HepG2 (cell line): ENCODE data around the gene ALPK3. TPM values are rescaled to one million over a fixed set of nuclear protein-coding genes. Genes with fewer than 3 reads are reported as not detected.

ENCODE experiments used
- ARNT ChIP-seq: fragments of 450-650 bp; IDR thresholded peaks from 2 replicates; pipeline ENCODE4 v1.6.1; 2017
- ARNTL ChIP-seq: sonication (generic); formaldehyde crosslinking; IDR thresholded peaks from 2 replicates; pipeline ENCODE4 v1.4.0; 2020; ENCODE audit warnings: mild to moderate bottlenecking, missing genetic modification reagents
- HNRNPL ChIP-seq: fragments of 200-400 bp; formaldehyde crosslinking; IDR thresholded peaks from 2 replicates; pipeline ENCODE4 v1.6.1; 2017; ENCODE audit warnings: mild to moderate bottlenecking, low read depth, low read length
- KDM3A ChIP-seq: IDR thresholded peaks from 2 replicates; pipeline ENCODE4 v1.6.1; 2018; ENCODE audit warnings: low read depth, missing compliant biosample characterization
- MAF1 ChIP-seq: sonication (generic); formaldehyde crosslinking; IDR thresholded peaks from 2 replicates; pipeline ENCODE4 v1.5.0; 2020; ENCODE audit warnings: missing genetic modification reagents, borderline replicate concordance
- MEIS1 ChIP-seq: sonication (generic); formaldehyde crosslinking; IDR thresholded peaks from 2 replicates; pipeline ENCODE4 v1.9.0; 2021; ENCODE audit warnings: mild to moderate bottlenecking, missing genetic modification reagents, moderate library complexity, borderline replicate concordance
- NKX3-1 ChIP-seq: sonication (generic); formaldehyde crosslinking; IDR thresholded peaks from 2 replicates; pipeline ENCODE4 v1.5.0; 2020; ENCODE audit warnings: missing genetic modification reagents
- PHF21A ChIP-seq: sonication (generic); formaldehyde crosslinking; IDR thresholded peaks from 2 replicates; pipeline ENCODE4 v1.5.0; 2020; ENCODE audit warnings: mild to moderate bottlenecking, missing genetic modification reagents
- POGZ ChIP-seq: sonication (generic); formaldehyde crosslinking; IDR thresholded peaks from 2 replicates; pipeline ENCODE4 v1.4.0; 2020; ENCODE audit warnings: mild to moderate bottlenecking, missing genetic modification reagents
- REPIN1 ChIP-seq: sonication (generic); formaldehyde crosslinking; IDR thresholded peaks from 2 replicates; pipeline ENCODE4 v1.8.0; 2022; ENCODE audit warnings: missing genetic modification reagents, low read depth, mild to moderate bottlenecking, borderline replicate concordance
- SKI ChIP-seq: fragments of 450-650 bp; IDR thresholded peaks from one replicate; pipeline ENCODE4 v1.6.1; 2018; ENCODE audit warnings: mild to moderate bottlenecking; ENCODE audit not compliant: partially characterized antibody
- ZKSCAN8 ChIP-seq: IDR thresholded peaks from 2 replicates; pipeline ENCODE4 v1.6.1; 2016; ENCODE audit warnings: borderline replicate concordance, missing genetic modification reagents, missing compliant biosample characterization
- ZMYM4 ChIP-seq: sonication (generic); formaldehyde crosslinking; IDR thresholded peaks from 2 replicates; pipeline ENCODE4 v1.8.1; 2023; ENCODE audit warnings: mild to moderate bottlenecking, missing genetic modification reagents
- ZNF280D ChIP-seq: sonication (generic); formaldehyde crosslinking; IDR thresholded peaks from 2 replicates; pipeline ENCODE4 v1.5.1; 2020; ENCODE audit warnings: mild to moderate bottlenecking, missing genetic modification reagents
- ZNF83 ChIP-seq: sonication (generic); formaldehyde crosslinking; IDR thresholded peaks from 2 replicates; pipeline ENCODE4 v1.4.0; 2020; ENCODE audit warnings: missing genetic modification reagents, mild to moderate bottlenecking, borderline replicate concordance
- polyA plus RNA-seq, 8 experiments: library from polyadenylated mRNA; depleted of rRNA in 3 of 8; stranded (reverse) in 7 of 8; unstranded in 1 of 8; fragments of >200 nt; fragmentation: Illumina TruSeq in 4 of 8; extraction: Trizol in 4 of 8; gene quantifications; 2 replicates each; pipeline versions ENCODE4 v1.2.1 to v1.2.3, GENCODE V29; 2011 to 2016; ENCODE audit warnings: low read depth in 4 of 8, missing spikeins in 1 of 8, mixed read lengths in 1 of 8; ENCODE audit not compliant: insufficient read depth in 1 of 8
- total RNA-seq, 5 experiments: library from RNA; depleted of rRNA; stranded (reverse); fragments of >200 nt; fragmentation: Illumina TruSeq; extraction: Trizol; gene quantifications; 2 replicates each; pipeline ENCODE4 v1.2.3, GENCODE V29; 2016; ENCODE audit warnings: low read depth in 1 of 5
- TF ChIP-seq, protein P1 (sequence below), 2 experiments: sonication (generic) in 1 of 2; formaldehyde crosslinking in 1 of 2; IDR thresholded peaks; 2 replicates each; pipeline versions ENCODE4 v1.4.0 to v1.6.1; 2016 to 2020; ENCODE audit warnings: borderline replicate concordance in 1 of 2, low read depth in 1 of 2, mild to moderate bottlenecking in 1 of 2, missing genetic modification reagents in 1 of 2
- TF ChIP-seq, protein P2 (sequence below): sonication (generic); formaldehyde crosslinking; IDR thresholded peaks from 2 replicates; pipeline ENCODE4 v1.4.0; 2020; ENCODE audit warnings: mild to moderate bottlenecking, missing genetic modification reagents

Gene ALPK3
- total and polyA plus RNA-seq, 2 of the 13 experiments (the other 11 are each of a cell fraction or from before 2014, with no cell fraction given), result 0.04 to 0.42 TPM

GRCh38 chr15:84886211-84886983, 69.2 kb downstream of the ALPK3 start (continued):
- TF ChIP-seq, protein P1, sequence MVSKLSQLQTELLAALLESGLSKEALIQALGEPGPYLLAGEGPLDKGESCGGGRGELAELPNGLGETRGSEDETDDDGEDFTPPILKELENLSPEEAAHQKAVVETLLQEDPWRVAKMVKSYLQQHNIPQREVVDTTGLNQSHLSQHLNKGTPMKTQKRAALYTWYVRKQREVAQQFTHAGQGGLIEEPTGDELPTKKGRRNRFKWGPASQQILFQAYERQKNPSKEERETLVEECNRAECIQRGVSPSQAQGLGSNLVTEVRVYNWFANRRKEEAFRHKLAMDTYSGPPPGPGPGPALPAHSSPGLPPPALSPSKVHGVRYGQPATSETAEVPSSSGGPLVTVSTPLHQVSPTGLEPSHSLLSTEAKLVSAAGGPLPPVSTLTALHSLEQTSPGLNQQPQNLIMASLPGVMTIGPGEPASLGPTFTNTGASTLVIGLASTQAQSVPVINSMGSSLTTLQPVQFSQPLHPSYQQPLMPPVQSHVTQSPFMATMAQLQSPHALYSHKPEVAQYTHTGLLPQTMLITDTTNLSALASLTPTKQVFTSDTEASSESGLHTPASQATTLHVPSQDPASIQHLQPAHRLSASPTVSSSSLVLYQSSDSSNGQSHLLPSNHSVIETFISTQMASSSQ (IDR thresholded peaks at IDR 0.05; ENCODE audit: low read depth), result 0 out of 2 replicates have a peak, but pooled peaks have one; percentile 16
- TF ChIP-seq, protein P1 (CRISPR knock-in tag; IDR thresholded peaks at IDR 0.05; ENCODE audit: borderline replicate concordance), result 0 out of 2 replicates have a peak, but pooled peaks have one; percentile 16
- peak; percentile 65 for TF ChIP-seq POGZ
- no peak for TF ChIP-seq ZKSCAN8 (CRISPR knock-in tag)
- peak; percentile 78; the same call in 1 of the 2 replicates for TF ChIP-seq HNRNPL
- TF ChIP-seq ZNF83 (CRISPR knock-in tag), result 0 out of 2 replicates have a peak, but pooled peaks have one; percentile 59
- TF ChIP-seq ARNT, result no peak
- TF ChIP-seq, protein P2, sequence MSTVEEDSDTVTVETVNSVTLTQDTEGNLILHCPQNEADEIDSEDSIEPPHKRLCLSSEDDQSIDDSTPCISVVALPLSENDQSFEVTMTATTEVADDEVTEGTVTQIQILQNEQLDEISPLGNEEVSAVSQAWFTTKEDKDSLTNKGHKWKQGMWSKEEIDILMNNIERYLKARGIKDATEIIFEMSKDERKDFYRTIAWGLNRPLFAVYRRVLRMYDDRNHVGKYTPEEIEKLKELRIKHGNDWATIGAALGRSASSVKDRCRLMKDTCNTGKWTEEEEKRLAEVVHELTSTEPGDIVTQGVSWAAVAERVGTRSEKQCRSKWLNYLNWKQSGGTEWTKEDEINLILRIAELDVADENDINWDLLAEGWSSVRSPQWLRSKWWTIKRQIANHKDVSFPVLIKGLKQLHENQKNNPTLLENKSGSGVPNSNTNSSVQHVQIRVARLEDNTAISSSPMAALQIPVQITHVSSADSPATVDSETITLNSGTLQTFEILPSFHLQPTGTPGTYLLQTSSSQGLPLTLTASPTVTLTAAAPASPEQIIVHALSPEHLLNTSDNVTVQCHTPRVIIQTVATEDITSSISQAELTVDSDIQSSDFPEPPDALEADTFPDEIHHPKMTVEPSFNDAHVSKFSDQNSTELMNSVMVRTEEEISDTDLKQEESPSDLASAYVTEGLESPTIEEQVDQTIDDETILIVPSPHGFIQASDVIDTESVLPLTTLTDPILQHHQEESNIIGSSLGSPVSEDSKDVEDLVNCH (CRISPR knock-in tag), result 0 out of 2 replicates have a peak, but pooled peaks have one; percentile 53
- TF ChIP-seq ARNTL (CRISPR knock-in tag), result peak; percentile 71
- TF ChIP-seq MAF1, result no peak
- 0 out of 2 replicates have a peak, but pooled peaks have one; percentile 13 for TF ChIP-seq ZNF280D (CRISPR knock-in tag)
- peak; percentile 96 for TF ChIP-seq MEIS1 (CRISPR knock-in tag)
- peak; percentile 90 for TF ChIP-seq PHF21A (CRISPR knock-in tag)
- TF ChIP-seq KDM3A, result peak; percentile 64; the same call in 1 of the 2 replicates
- peak; percentile 11 for TF ChIP-seq SKI
- no peak for TF ChIP-seq NKX3-1 (CRISPR knock-in tag)
- 0 out of 2 replicates have a peak, but pooled peaks have one; percentile 35 for TF ChIP-seq REPIN1 (CRISPR knock-in tag)
- peak; percentile 31; the same call in 1 of the 2 replicates for TF ChIP-seq ZMYM4 (CRISPR knock-in tag)
